Stimulated activated CD4-positive, alpha-beta T cell treated with anti-CD3 and anti-CD28 coated beads, TNF-alpha, amount 100 ng/mL, for 4 hours (primary cell): ENCODE measurements around the gene COL4A1.

Experiments used
- DNase-seq, 3 experiments: peaks; one replicate each; pipeline ENCODE4 v3.0.0-alpha.2; 2020; ENCODE audit warnings: low read depth in 3 of 3

Gene COL4A1

GRCh38 chr13:110221406-110222117, 85.4 kb downstream of the COL4A1 start:
- no peak for DNase-seq

DNA sequence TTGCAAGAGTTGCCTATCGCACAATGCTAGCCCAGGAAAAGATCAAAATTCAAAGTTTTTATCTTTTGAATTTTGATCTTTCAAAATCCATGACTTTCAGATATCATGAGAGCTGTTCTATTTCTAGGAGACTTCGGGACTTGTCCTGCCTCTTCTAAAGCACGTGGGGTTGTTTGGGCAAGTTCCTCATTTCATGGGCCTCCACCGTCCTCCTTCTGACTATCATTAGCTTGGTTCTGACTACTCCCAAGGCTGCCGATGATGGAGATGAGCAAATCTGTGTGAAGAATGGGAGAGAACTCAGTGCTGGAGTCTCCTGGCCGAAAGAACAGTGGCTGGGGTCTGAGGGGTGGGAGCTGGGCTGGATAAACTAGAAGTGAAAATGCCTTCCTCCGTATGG, 86.5 kb downstream of the COL4A1 start:
- DNase-seq: no peak

GRCh38 chr13:110218581-110219201, 88.3 kb downstream of the COL4A1 start:
- DNase-seq: no peak

DNA sequence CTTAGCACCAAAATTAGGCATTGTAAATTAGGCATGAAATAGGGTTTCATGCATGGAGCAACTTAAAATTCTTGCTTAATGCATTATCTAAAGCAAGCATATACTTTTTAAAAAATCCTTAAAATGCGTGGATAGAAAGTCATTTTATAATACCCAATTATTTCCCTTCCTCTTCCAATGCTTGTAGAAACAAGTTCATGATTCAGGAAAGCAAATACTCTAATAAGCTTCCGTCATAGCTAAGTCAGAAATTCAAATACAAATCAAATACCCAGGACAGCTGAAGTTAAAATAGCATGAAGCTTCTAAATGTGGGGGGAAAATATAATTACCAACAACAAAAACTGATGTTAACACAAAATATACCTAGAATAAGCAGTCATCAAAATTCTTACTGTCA, 89.1 kb downstream of the COL4A1 start:
- no peak for DNase-seq

- no peak for DNase-seq
These were observed 89.9 kb downstream of the COL4A1 start for GRCh38 chr13:110217085-110217484.

DNA sequence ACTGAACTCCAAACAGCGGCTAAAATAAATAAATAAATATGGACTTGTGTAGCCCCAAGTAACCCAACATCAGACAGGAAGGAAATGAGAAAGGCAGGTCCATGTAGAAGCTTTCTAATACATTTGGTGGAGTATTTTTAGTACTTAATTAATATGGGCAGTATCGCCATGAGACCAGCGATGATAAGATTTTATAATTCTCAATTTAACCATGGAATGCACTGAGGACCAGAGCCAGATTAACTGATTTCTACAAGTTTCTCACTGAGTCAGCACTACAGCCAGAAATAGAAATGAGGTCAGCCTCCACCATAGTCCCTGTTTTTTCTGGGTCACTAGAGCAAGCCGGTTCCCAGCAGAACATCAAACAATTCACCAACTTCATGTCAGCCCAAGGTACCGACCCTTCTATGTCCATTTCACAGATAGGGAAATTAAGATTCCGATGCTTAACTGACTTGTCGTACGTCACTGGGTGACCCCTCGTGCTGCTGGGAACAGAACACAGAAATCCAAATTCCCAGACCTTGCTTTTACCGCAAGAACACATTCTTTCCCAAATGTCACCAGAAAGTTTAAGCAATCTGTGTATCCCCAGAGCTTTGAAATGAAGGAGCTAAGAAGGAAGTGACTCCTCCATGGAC, 90.4 kb downstream of the COL4A1 start:
- no peak for DNase-seq

- DNase-seq: no peak
These were observed 91.0 kb downstream of the COL4A1 start for GRCh38 chr13:110216006-110216397.

GRCh38 chr13:110215606-110216005, 91.4 kb downstream of the COL4A1 start:
- no peak for DNase-seq

DNA sequence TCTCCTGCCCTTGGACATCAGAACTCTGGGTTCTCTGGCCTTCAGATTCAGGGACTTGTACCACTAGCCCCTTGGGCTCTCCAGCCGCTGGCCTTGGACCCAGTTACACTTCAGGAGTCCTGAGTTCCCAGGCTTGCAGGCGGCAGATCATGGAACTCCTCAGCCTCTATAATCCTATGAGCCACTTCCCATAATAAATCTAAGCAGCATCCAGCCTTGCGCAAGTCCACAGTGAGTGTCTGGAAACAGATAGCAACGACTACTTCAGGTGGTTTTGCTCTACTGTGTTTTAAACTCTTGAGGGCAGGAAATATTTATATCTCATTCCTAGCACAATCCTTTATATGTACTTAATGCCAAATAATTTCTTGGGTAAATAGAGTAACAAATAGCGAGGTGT, 92.3 kb downstream of the COL4A1 start:
- no peak for DNase-seq

DNA sequence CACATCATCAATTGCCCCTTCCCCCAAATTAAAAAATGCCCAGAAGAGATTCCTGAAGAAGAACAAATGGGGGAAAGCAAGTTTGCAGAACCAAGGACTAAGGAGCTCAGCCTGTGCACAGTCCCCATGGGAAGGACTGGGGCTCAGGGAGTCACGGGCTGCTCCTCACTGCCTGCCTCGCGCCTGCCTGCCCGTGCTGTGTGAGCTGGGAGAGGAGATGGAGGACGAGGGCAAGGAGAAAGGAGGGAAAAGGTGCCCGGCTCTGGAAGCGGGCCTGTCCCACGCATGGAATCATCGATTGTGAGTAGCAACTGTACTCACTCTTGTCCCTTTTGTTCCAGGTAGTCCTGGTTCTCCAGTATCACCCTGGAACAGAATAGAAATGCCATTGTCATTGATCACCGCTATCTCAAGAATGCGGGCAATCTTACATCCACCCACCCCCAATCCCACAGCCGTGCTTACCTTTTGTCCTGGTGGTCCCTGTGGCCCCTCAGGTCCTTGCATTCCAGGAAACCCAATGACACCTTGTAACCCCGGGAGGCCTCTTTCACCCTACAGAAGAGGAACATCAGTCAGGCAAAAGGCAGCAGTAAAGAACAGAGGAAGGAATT, 93.4 kb downstream of the COL4A1 start:
- no peak for DNase-seq

DNA sequence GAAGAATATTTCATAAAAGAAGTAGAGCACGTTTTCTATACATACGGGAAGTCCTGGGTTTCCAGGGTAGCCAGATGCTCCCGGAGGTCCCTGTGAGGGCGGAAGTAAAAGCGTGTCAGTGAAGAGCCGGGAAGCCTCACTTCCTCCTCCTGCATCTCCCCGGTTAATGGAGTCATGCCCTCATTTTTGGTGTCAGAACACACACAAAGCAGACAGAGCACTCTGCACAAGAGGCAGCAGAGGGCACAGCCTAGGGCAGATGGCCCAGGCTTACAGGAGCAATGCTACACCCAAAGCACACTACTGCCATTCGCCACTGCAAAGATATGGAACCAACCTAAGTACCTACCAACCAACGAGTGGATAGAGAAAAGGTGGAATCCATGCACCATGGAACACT, 94.4 kb downstream of the COL4A1 start:
- no peak for DNase-seq

DNA sequence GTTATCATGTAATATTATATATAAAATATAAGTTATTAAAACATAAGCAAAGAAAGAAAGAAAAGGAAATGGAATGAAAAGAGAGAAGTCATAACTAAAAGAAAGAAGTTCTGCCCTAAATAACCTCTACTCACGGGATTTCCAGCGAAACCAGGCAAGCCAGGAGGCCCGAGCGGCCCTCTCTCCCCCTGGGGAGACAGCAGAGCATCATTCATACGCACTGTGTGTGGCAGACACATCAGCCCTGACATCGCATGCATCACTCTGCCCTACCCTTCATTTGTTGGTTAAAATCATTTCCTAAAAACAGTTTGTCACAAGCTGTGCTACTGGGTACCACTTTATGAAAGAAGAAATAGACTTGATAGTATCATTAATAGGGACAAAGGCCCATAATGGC, 95.2 kb downstream of the COL4A1 start:
- DNase-seq: no peak

GRCh38 chr13:110211046-110211445, 95.9 kb downstream of the COL4A1 start:
- no peak for DNase-seq

DNA sequence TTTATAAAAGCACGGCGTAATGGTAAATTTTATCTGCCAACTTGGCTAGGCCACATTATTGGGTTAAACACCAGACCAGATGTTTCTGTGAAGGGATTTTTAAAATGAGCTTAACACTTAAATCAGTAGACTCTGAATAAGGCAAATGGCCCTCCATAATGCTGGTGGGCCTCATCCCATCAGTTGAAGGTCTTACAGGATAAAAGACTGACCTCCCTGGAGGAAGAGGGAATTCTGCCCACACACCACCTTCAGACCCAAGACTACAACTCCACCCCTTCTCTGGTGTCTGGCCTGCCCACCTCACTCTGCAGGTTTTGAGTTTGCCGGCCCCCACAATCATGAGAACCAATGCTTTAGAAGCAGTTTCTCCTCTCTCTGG, 96.4 kb downstream of the COL4A1 start:
- no peak for DNase-seq

DNA sequence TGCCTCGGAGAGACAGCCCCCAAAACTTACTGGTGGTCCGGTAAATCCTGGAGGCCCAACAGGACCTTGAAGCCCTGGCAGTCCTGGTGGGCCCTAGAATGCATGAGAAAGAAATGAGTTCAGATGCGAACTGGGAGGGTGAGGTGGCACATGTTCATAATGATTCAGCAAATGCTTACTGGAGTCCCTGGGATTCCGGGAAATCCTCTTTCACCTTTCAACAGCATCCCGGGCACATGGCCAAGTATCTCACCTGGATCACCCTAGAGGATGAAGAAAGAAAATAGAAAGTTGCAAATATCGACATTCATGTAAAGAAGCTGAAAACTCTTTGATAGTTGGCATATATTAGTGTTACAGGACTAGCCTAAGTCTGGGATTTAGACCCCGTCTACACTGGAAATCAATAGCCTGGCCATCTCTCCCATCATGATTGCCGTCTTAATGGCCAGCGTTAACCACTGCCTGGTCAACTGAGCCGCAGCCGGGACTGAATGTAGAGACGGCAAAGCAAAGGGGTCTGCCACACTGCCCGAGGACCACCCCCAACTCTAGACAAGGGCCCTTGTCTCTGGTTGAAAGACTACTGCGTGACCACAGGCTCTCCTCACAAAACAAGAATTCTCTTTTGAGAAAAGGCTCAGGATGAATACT, 96.9 kb downstream of the COL4A1 start:
- no peak for DNase-seq

DNA sequence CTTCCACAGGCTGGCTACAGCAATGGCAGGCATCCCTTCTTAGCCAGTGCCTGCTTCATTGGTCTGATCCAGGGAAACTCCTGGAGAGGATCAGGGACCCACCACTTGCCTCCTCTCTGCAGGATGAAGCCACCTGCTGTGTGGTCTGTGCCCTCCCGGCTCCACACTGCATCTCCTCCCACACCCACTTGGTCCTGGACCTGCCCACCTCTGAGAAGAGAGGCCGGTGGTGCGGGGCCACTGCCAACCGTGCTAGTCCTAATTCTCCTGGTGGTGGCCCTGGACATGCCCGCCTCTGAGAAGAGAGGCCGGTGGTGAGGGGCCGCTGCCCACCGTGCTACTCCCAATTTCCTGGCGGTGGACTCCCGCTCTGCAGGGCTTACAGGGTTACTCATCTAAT, 98.8 kb downstream of the COL4A1 start:
- no peak for DNase-seq

DNA sequence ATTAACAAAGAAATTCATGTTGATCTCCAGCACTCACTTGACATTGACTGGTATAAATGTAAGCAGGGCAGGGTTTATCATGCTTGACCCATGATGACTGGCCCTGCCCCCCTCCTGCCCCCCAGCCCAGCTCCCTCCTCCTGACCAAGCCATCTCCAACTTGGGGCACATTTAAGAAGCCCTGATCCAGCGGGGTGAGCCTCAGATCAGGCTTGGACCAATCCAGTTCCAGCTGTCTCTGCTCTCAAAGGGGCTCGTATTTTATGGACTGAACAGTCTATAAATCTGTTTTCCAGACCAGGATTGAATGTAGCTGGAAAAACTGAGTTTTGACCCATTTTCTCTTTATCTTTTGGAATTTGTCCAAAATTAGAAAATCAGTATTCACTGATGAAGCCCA, 100.0 kb downstream of the COL4A1 start:
- DNase-seq: no peak

DNA sequence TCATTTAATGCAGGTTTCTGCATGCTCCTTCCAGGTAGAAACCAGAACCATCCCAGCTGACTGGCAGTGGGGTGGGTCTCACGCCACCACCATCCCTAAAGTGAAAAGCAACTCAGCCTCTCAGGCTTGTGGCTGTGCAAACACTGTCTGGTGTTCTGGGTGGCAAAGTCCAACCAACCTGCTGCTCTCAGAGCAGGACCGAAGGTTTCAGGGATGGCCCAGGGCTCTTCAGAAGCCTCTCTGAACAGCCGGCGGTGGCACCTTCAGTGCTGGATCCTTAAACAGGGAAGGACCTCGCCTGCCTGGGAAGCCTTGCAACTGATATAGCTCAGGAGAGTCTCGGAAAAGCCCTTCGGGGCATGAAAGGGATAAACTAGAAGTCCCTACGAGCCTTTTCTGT, 100.8 kb downstream of the COL4A1 start:
- no peak for DNase-seq

- DNase-seq: no peak
These were observed 105.8 kb downstream of the COL4A1 start for GRCh38 chr13:110201114-110201513.

- DNase-seq: no peak
These were observed 106.6 kb downstream of the COL4A1 start for GRCh38 chr13:110200276-110200870.

GRCh38 chr13:110199046-110199831, 107.7 kb downstream of the COL4A1 start:
- DNase-seq: no peak
